ENCODE results near the gene ERC2. TPM values are rescaled to one million over a fixed set of nuclear protein-coding genes. Genes with fewer than 3 reads are reported as not detected.

ERC2 gene
- total and polyA plus RNA-seq, 2 donors (not counting 3 experiments of a cell fraction or from before 2014, with no cell fraction given): 5.6 to 15.5 TPM

GRCh38 chr3:55731741-55732140, 736.5 kb downstream of the ERC2 start:
- Histone ChIP-seq H3K79me2 (ENCODE audit: control insufficient read depth, insufficient read depth, low read length) (no peaks in the 10 kb centered on the region), H3K9me1 (replicated peaks; ENCODE audit: control insufficient read depth, extremely low read depth, insufficient read depth, low read length) (no peaks in the 10 kb centered on the region), H2AFZ (ENCODE audit: low read depth, low read length) (no peak overlapping the region), H3K9ac (replicated peaks; ENCODE audit: extremely low read depth, insufficient read depth, low read length) (no peak overlapping the region), H3K36me3 (ENCODE audit: control insufficient read depth in 2 of 2, extremely low read depth in 1 of 2, insufficient read depth in 2 of 2, low read length in 2 of 2) (no peaks in the 10 kb centered on the region), H3K4me3 (replicated peaks in 1 of 3; ENCODE audit: insufficient read depth in 1 of 3, low read depth in 1 of 3, low read length in 3 of 3) (no peak overlapping the region), H4K20me1 (replicated peaks; ENCODE audit: control insufficient read depth, extremely low read depth, insufficient read depth, low read length) (no peaks in the 10 kb centered on the region), H3K9me3 (replicated peaks; ENCODE audit: control insufficient read depth, insufficient read depth, low read length) (no peaks in the 10 kb centered on the region), H3K4me2 (ENCODE audit: insufficient read depth, low read length) (no peak overlapping the region), H3K4me1 (ENCODE audit: control insufficient read depth, extremely low read depth, insufficient read depth, low read length) (no peaks in the 10 kb centered on the region), H3K27me3 (ENCODE audit: control insufficient read depth in 2 of 2, insufficient read depth in 2 of 2, low read length in 2 of 2) (no peaks in the 10 kb centered on the region), H3K27ac (ENCODE audit: insufficient read depth, low read depth, low read length) (no peak overlapping the region)
- intact Hi-C loops (cut with micrococcal nuclease) (no loop called here), dilution Hi-C loops (cut with MboI; ENCODE audit: extremely low pct_ligation_motif_present, low sequenced_read_pairs) (no loop called here)
- ChIA-PET CTCF (interaction anchor here (2.0 kb wide), 1 partner anchor 15 kb away, joined by 6 read pairs; no protein-coding TSS in a partner anchor), POLR2A (no interaction called here)
- BruUV-seq (replicated peaks): no TSS peak
- TF ChIP-seq JUN (IDR thresholded peaks at IDR 0.05; ENCODE audit: borderline replicate concordance, insufficient read depth, insufficient read length, low read depth): no peak
- DNase-seq (ENCODE audit: low read depth, low spot score) (no peak), FAIRE-seq (no peak)

GRCh38 chr3:55729546-55729945, 738.7 kb downstream of the ERC2 start:
- H2AFZ ChIP-seq (ENCODE audit: low read depth, low read length): no peak overlapping the region
- no peak overlapping the region for H3K4me2 ChIP-seq (ENCODE audit: insufficient read depth, low read length)
- no peaks in the 10 kb centered on the region for H3K79me2 ChIP-seq (ENCODE audit: control insufficient read depth, insufficient read depth, low read length)
- H3K9me1 ChIP-seq (replicated peaks; ENCODE audit: control insufficient read depth, extremely low read depth, insufficient read depth, low read length): no peaks in the 10 kb centered on the region
- H3K4me1 ChIP-seq (ENCODE audit: control insufficient read depth, extremely low read depth, insufficient read depth, low read length): no peaks in the 10 kb centered on the region
- no peak overlapping the region for H3K4me3 ChIP-seq (replicated peaks in 1 of 3; ENCODE audit: insufficient read depth in 1 of 3, low read depth in 1 of 3, low read length in 3 of 3)
- H3K27ac ChIP-seq (ENCODE audit: insufficient read depth, low read depth, low read length): no peak overlapping the region
- BruUV-seq (replicated peaks): no TSS peak
- dilution Hi-C loops (cut with MboI; ENCODE audit: extremely low pct_ligation_motif_present, low sequenced_read_pairs): no loop called here
- FAIRE-seq (no peak), DNase-seq (ENCODE audit: low read depth, low spot score) (no peak)
- H3K36me3 ChIP-seq (ENCODE audit: control insufficient read depth in 2 of 2, extremely low read depth in 1 of 2, insufficient read depth in 2 of 2, low read length in 2 of 2): no peaks in the 10 kb centered on the region
- TF ChIP-seq POLR2AphosphoS5 (IDR thresholded peaks at IDR 0.05; ENCODE audit: insufficient read depth, low read depth, low read length) (no peak), JUN (IDR thresholded peaks at IDR 0.05; ENCODE audit: borderline replicate concordance, insufficient read depth, insufficient read length, low read depth) (no peak), FOS (IDR thresholded peaks at IDR 0.05; ENCODE audit: borderline replicate concordance, insufficient read depth, low read length) (no peak), GATA2 (IDR thresholded peaks at IDR 0.05; ENCODE audit: insufficient read depth, insufficient read length, low read depth, low read length) (no peak), EZH2 (IDR thresholded peaks at IDR 0.05; ENCODE audit: borderline replicate concordance, low read depth, low read length, severe bottlenecking) (no peak), CTCF (IDR thresholded peaks at IDR 0.05; ENCODE audit: extremely low read depth in 1 of 2, insufficient read depth in 1 of 2, low read depth in 1 of 2, low read length in 2 of 2) (no peak), MYC (IDR thresholded peaks at IDR 0.05; ENCODE audit: low read depth, low read length) (no peak), MAX (IDR thresholded peaks at IDR 0.05; ENCODE audit: insufficient read depth, insufficient read length) (no peak), POLR2A (IDR thresholded peaks at IDR 0.05; ENCODE audit: low read depth, low read length) (no peak)
- ChIA-PET CTCF (interaction anchor here (0.9 to 1.7 kb wide), 2 partner anchors 17 to 522 kb away, joined by 3 to 7 read pairs; no protein-coding TSS in a partner anchor), POLR2A (no interaction called here)
- H3K27me3 ChIP-seq (ENCODE audit: control insufficient read depth in 2 of 2, insufficient read depth in 2 of 2, low read length in 2 of 2): no peaks in the 10 kb centered on the region
- H3K9me3 ChIP-seq (replicated peaks; ENCODE audit: control insufficient read depth, insufficient read depth, low read length): no peaks in the 10 kb centered on the region
- intact Hi-C loops (cut with micrococcal nuclease): no loop called here
- no peak overlapping the region for H3K9ac ChIP-seq (replicated peaks; ENCODE audit: extremely low read depth, insufficient read depth, low read length)
- H4K20me1 ChIP-seq (replicated peaks; ENCODE audit: control insufficient read depth, extremely low read depth, insufficient read depth, low read length): no peaks in the 10 kb centered on the region
